IPS-18a (cell line): ENCODE data around the gene PRDM16.
A peak's percentile ranks its signal among the peaks of the same experiment; 100 is the strongest.

Source experiments
- H3K27ac ChIP-seq: one replicate; pipeline ENCODE4 v1.5.1; 2013; ENCODE audit warnings: low read length
- H3K27me3 ChIP-seq: one replicate; pipeline ENCODE4 v1.6.1; 2013; ENCODE audit warnings: mild to moderate bottlenecking, low read length; ENCODE audit not compliant: control insufficient read depth, insufficient read depth
- H3K36me3 ChIP-seq: one replicate; pipeline ENCODE4 v1.6.1; 2013; ENCODE audit warnings: low read depth, low read length; ENCODE audit not compliant: control insufficient read depth
- H3K4me1 ChIP-seq: one replicate; pipeline ENCODE4 v1.6.1; 2013; ENCODE audit warnings: low read depth, low read length; ENCODE audit not compliant: control insufficient read depth
- H3K4me3 ChIP-seq: one replicate; pipeline ENCODE4 v1.5.1; 2013; ENCODE audit warnings: low read length
- H3K9ac ChIP-seq: one replicate; pipeline ENCODE4 v1.6.1; 2013; ENCODE audit warnings: mild to moderate bottlenecking, low read length, moderate library complexity
- H3K9me3 ChIP-seq: one replicate; pipeline ENCODE4 v1.6.1; 2013; ENCODE audit warnings: low read depth, low read length; ENCODE audit not compliant: control insufficient read depth

PRDM16 gene

GRCh38 chr1:3298197-3298596 is 229.2 kb downstream of the PRDM16 start:
- Histone ChIP-seq H3K4me3 (no peak overlapping the region), H3K27ac (no peak overlapping the region), H3K9me3 (no peaks in the 10 kb centered on the region), H3K9ac (no peak overlapping the region), H3K27me3 (no peaks in the 10 kb centered on the region), H3K36me3 (no peaks in the 10 kb centered on the region), H3K4me1 (no peaks in the 10 kb centered on the region)

- Histone ChIP-seq H3K27me3 (no peaks in the 10 kb centered on the region), H3K27ac (no peak overlapping the region), H3K9me3 (no peaks in the 10 kb centered on the region), H3K4me3 (no peak overlapping the region), H3K9ac (no peak overlapping the region), H3K4me1 (no peaks in the 10 kb centered on the region), H3K36me3 (no peaks in the 10 kb centered on the region)
Measured at GRCh38 chr1:3304246-3304645, 235.2 kb downstream of the PRDM16 start.

DNA sequence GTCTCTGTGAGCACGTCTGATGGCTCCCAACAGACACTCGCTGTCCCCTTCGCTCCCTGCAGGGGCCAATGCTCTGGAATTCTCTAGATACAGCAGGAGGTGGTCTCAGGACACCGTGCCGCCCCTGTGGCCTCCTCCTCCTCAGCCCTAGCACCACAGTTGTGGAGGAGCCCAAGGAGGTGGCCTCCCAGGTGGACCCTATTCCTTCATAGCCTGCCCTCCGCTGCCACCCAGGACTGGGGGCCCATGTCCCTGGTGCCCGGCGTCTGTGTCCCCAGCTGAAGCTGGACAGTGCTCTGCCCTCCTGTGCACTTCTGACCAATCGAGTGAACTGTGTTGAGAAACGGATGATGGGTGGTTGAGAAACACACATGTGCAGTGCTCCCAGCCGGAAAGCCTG is 235.7 kb downstream of the PRDM16 start:
- Histone ChIP-seq H3K4me3 (no peak overlapping the region), H3K4me1 (no peaks in the 10 kb centered on the region), H3K36me3 (no peaks in the 10 kb centered on the region), H3K27ac (no peak overlapping the region), H3K9me3 (no peaks in the 10 kb centered on the region), H3K9ac (no peak overlapping the region), H3K27me3 (no peaks in the 10 kb centered on the region)

GRCh38 chr1:3305156-3305555 is 236.2 kb downstream of the PRDM16 start:
- Histone ChIP-seq H3K27me3 (no peaks in the 10 kb centered on the region), H3K36me3 (no peaks in the 10 kb centered on the region), H3K27ac (no peak overlapping the region), H3K9me3 (no peaks in the 10 kb centered on the region), H3K9ac (no peak overlapping the region), H3K4me3 (no peak overlapping the region), H3K4me1 (no peaks in the 10 kb centered on the region)

DNA sequence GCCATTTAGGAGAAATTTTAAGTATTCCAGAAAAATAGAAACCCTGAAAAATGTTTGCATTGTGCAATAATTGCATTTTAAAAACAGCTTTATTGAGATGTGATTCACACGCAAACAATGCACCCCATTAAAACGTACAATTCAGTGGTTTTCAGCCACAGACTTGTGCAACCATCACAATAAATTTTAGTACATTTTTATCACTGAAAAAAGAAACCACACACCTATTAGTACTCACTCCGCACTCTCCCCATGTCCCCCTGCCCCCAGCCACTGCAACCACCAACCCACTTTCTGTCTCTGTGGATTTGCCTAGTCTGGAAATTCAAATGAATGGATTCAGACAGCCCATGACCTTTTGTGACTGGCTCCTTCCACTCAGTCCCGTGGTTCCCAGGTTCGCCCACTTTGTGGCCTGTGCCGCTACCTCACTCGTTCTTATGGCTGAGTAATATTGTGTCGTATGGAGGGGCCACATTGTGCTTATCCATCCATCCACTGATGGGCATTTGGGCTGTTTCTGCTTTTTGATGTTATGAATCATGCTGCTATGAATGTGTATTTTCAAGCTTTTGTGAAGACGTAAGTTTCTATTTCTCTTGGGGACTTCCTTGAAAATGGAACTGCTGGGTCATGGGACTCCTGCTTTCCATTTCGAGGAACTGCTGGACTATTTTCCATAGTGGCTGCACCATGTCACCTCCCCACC is 237.7 kb downstream of the PRDM16 start:
- H3K36me3 ChIP-seq: no peaks in the 10 kb centered on the region
- peaks cover 4% of the 10 kb centered on the region for H3K27me3 ChIP-seq
- H3K4me1 ChIP-seq: no peaks in the 10 kb centered on the region
- H3K9ac ChIP-seq: no peak overlapping the region
- no peak overlapping the region for H3K4me3 ChIP-seq
- H3K9me3 ChIP-seq: no peaks in the 10 kb centered on the region
- H3K27ac ChIP-seq: no peak overlapping the region

DNA sequence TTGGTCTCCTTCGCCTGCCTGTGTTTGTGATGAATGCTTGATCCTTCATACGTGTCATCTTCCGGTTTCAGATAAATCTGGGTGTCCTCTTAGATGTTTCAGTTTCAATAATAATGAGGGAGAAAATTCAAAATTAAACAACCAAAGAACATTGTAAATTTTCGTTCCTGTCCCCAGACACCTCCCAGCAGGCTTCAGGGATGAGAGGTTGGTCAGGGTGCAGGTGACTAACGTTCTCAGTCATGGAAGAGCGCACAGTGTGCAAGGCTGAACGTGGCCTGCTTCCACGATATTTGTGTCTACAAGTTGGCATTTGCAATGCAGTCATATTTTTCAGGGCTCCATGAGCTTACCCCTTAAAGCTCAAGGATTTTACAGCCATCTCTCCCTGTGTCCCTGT is 238.4 kb downstream of the PRDM16 start:
- Histone ChIP-seq H3K9ac (no peak overlapping the region), H3K4me3 (no peak overlapping the region), H3K9me3 (no peaks in the 10 kb centered on the region), H3K27ac (no peak overlapping the region), H3K27me3 (peaks cover 10% of the 10 kb centered on the region), H3K4me1 (no peaks in the 10 kb centered on the region), H3K36me3 (no peaks in the 10 kb centered on the region)

GRCh38 chr1:3308053-3308452 is 239.1 kb downstream of the PRDM16 start:
- H3K27me3 ChIP-seq: peaks cover 17% of the 10 kb centered on the region

DNA sequence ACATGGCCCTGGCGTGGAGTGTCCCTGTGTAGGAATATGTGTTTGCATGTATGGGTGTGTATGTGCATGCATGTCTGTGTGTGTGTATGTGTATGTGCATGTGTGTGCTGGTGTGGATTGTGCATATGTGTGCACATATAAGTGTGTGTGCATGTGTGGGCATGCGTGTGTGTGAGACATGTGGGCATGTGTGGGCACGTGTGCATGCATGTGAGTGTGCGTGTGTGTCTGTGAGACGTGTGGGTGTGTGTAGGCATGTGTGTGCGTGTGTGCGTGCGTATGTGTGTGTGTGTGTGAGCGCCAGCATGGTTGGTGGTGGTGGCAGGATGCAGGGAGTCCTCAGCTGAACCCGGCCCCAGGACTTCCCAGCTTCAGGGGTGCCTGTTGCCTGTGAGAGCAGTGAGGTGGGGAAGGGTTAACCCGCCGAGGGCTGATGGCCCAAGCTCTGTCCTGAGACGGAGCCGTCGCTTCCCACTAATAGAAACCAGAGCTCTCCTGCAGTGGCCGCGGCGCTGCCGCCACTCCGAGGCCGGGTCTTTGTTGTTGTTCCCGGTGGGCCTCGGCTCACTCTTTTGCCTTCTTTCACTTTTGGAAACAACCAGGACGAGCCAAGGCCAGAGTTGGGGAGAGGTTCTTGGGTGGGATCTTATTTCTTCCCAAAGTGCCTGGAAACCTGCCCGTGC is 241.9 kb downstream of the PRDM16 start:
- Histone ChIP-seq H3K27ac (no peak overlapping the region), H3K27me3 (peaks cover 44% of the 10 kb centered on the region), H3K4me3 (no peak overlapping the region), H3K4me1 (peaks cover 28% of the 10 kb centered on the region), H3K9ac (no peak overlapping the region), H3K9me3 (no peaks in the 10 kb centered on the region), H3K36me3 (no peaks in the 10 kb centered on the region)

More at GRCh38 chr1:3308053-3308452, 239.1 kb downstream of the PRDM16 start:
- Histone ChIP-seq H3K9ac (no peak overlapping the region), H3K4me3 (no peak overlapping the region), H3K4me1 (peaks cover 3% of the 10 kb centered on the region), H3K27ac (no peak overlapping the region), H3K9me3 (no peaks in the 10 kb centered on the region), H3K36me3 (no peaks in the 10 kb centered on the region)

GRCh38 chr1:3311711-3312110 is 242.7 kb downstream of the PRDM16 start:
- no peaks in the 10 kb centered on the region for H3K9me3 ChIP-seq
- H3K4me1 ChIP-seq: peaks cover 32% of the 10 kb centered on the region
- H3K9ac ChIP-seq: no peak overlapping the region
- H3K27ac ChIP-seq: no peak overlapping the region
- H3K4me3 ChIP-seq: no peak overlapping the region
- H3K27me3 ChIP-seq: peaks cover 51% of the 10 kb centered on the region
- H3K36me3 ChIP-seq: no peaks in the 10 kb centered on the region

DNA sequence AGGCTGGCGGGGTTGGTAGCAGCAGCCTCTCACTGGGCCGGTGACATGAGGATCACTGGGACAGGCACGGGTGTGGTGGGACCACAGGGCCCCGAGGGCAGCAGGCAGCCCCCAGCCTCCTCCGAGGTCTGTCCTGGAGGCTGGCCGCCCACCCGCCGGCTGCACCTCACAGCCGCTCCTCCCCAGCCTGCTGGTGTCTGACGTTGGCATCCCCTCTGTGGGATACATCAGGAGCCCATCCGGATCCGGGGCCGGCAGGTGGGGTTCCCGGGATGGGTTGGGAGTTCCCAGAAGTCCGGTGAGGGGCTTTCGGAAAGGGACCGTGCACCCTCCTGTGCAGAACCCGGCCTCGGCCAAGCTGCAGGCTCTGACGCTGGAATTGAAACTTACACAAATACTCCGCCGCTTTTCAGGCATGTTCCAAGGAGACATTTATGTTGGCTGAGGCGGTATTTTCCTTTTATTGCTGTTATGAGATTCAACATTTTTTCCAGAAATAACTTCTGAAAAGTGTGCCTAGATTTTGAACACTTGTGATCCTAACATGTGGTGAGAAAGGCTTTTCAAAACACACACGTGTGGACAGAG is 243.4 kb downstream of the PRDM16 start:
- no peak overlapping the region for H3K27ac ChIP-seq
- no peaks in the 10 kb centered on the region for H3K9me3 ChIP-seq
- peaks cover 58% of the 10 kb centered on the region for H3K27me3 ChIP-seq
- H3K9ac ChIP-seq: no peak overlapping the region
- H3K36me3 ChIP-seq: no peaks in the 10 kb centered on the region
- no peak overlapping the region for H3K4me3 ChIP-seq
- peaks cover 32% of the 10 kb centered on the region for H3K4me1 ChIP-seq

- peaks cover 59% of the 10 kb centered on the region for H3K27me3 ChIP-seq
- no peak overlapping the region for H3K27ac ChIP-seq
- peak overlapping the region; percentile 23 for H3K4me3 ChIP-seq
Measured at GRCh38 chr1:3312898-3313575, 244.0 kb downstream of the PRDM16 start.

More at GRCh38 chr1:3312898-3313575, 244.0 kb downstream of the PRDM16 start:
- Histone ChIP-seq H3K36me3 (no peaks in the 10 kb centered on the region), H3K4me1 (peaks cover 32% of the 10 kb centered on the region), H3K9me3 (no peaks in the 10 kb centered on the region), H3K9ac (peak overlapping the region; percentile 13)
